CD4-positive, CD25-positive, alpha-beta regulatory T cell (primary cell): ENCODE results near the gene SLC25A52. TPM values are rescaled to one million over a fixed set of nuclear protein-coding genes. Genes with fewer than 3 reads are reported as not detected.
A peak's percentile ranks its signal among the peaks of the same experiment; 100 is the strongest.
"Not testable (repeated sequence)": the region's sequence is repeated elsewhere in the genome, so short reads cannot be mapped to it uniquely, and the experiment has no call there.

Experiments used
- ATAC-seq, 2 donors: fragments of 150-1000 bp; cut with Tn5 transposase; one replicate each; pipeline ENCODE4 v1.10.0; 2021; ENCODE audit warnings: low read depth in 2 of 2, moderate number of reproducible peaks in 2 of 2, moderate library complexity in 1 of 2
- DNase-seq, 3 donors: peaks; one replicate each; pipeline versions ENCODE4 v3.0.0 to v3.0.0-alpha.2; 2012 to 2022; ENCODE audit warnings: mixed read lengths in 1 of 3
- H3K27ac ChIP-seq: one replicate; pipeline ENCODE4 v1.7.0; 2013; ENCODE audit warnings: mild to moderate bottlenecking, low read length; ENCODE audit not compliant: insufficient read depth, poor library complexity, severe bottlenecking
- H3K27me3 ChIP-seq: one replicate; pipeline ENCODE4 v1.7.0; 2013; ENCODE audit warnings: low read length; ENCODE audit not compliant: control insufficient read depth, insufficient read depth
- H3K36me3 ChIP-seq: one replicate; pipeline ENCODE4 v1.7.0; 2013; ENCODE audit warnings: mild to moderate bottlenecking, low read length, moderate library complexity; ENCODE audit not compliant: control insufficient read depth, insufficient read depth
- H3K4me1 ChIP-seq: 2 replicates; pipeline ENCODE4 v1.7.0; 2013; ENCODE audit warnings: mild to moderate bottlenecking, low read length; ENCODE audit not compliant: insufficient read depth, control insufficient read depth, poor library complexity, severe bottlenecking
- H3K4me3 ChIP-seq: one replicate; pipeline ENCODE4 v1.7.0; 2013; ENCODE audit warnings: low read depth, mild to moderate bottlenecking, low read length, moderate library complexity
- H3K9me3 ChIP-seq, 2 experiments: 1 replicate in 1 of 2; 2 replicates in 1 of 2; pipeline ENCODE4 v1.7.0; 2013; ENCODE audit warnings: low read length in 2 of 2, mild to moderate bottlenecking in 1 of 2, moderate library complexity in 1 of 2; ENCODE audit not compliant: control insufficient read depth in 2 of 2
- H3K27ac Mint-ChIP-seq, 3 donors: one replicate each; pipeline ENCODE4 v1.8.0; 2020 to 2022; ENCODE audit warnings: mild to moderate bottlenecking in 3 of 3, mixed read lengths in 3 of 3, moderate library complexity in 2 of 3
- H3K27me3 Mint-ChIP-seq: one replicate; pipeline ENCODE4 v1.8.0; 2022; ENCODE audit warnings: mild to moderate bottlenecking, mixed read lengths
- H3K36me3 Mint-ChIP-seq: one replicate; pipeline ENCODE4 v1.8.0; 2020; ENCODE audit warnings: mixed read lengths
- H3K4me1 Mint-ChIP-seq, 4 donors: one replicate each; pipeline ENCODE4 v1.8.0; 2020 to 2022; ENCODE audit warnings: mixed read lengths in 4 of 4, mild to moderate bottlenecking in 1 of 4
- H3K4me3 Mint-ChIP-seq, 4 donors: one replicate each; pipeline ENCODE4 v1.8.0; 2020 to 2022; ENCODE audit warnings: mild to moderate bottlenecking in 4 of 4, mixed read lengths in 4 of 4, moderate library complexity in 3 of 4
- H3K9me3 Mint-ChIP-seq, 7 donors: one replicate each; pipeline ENCODE4 v1.8.0; 2020 to 2022; ENCODE audit warnings: mixed read lengths in 7 of 7, mild to moderate bottlenecking in 3 of 7, moderate library complexity in 2 of 7
- polyA plus RNA-seq, 4 donors: library from polyadenylated mRNA; unstranded; fragments of 300-500 nt; fragmentation: Illumina TruSeq; gene quantifications; one replicate each; pipeline ENCODE4 v1.2.3, GENCODE V29; 2021
- total RNA-seq: library from RNA; stranded (reverse); gene quantifications from one replicate; pipeline ENCODE4 v1.2.3, GENCODE V29; 2022

Gene SLC25A52
- total and polyA plus RNA-seq, 5 donors from 2014 or later = not detected

GRCh38 chr18:31773774-31774476, 13.2 kb upstream of the SLC25A52 start:
- Histone ChIP-seq H3K27me3 (no peaks in the 10 kb centered on the region), H3K36me3 (no peaks in the 10 kb centered on the region), H3K4me1 (no peaks in the 10 kb centered on the region), H3K4me3 (no peak overlapping the region), H3K9me3 (peaks cover 8% of the 10 kb centered on the region in 2 experiments), H3K27ac (no peak overlapping the region)
- H3K27ac Mint-ChIP-seq = no peak overlapping the region
- H3K9me3 Mint-ChIP-seq = peaks cover 0 to 12% (median 7%) of the 10 kb centered on the region in 7 donors
- DNase-seq (no peak), ATAC-seq (no peak)
- peaks cover 9% of the 10 kb centered on the region for H3K27me3 Mint-ChIP-seq
- no peaks in the 10 kb centered on the region for H3K36me3 Mint-ChIP-seq
- no peak overlapping the region for H3K4me3 Mint-ChIP-seq
- no peaks in the 10 kb centered on the region for H3K4me1 Mint-ChIP-seq

- H3K27ac ChIP-seq = no peak overlapping the region
- H3K9me3 Mint-ChIP-seq = peaks cover 0 to 6% (median 2%) of the 10 kb centered on the region in 7 donors
- DNase-seq (no peak), ATAC-seq (no peak)
- H3K27ac Mint-ChIP-seq = no peak overlapping the region
- no peaks in the 10 kb centered on the region for H3K4me1 ChIP-seq
- no peaks in the 10 kb centered on the region for H3K36me3 ChIP-seq
- H3K4me1 Mint-ChIP-seq = no peaks in the 10 kb centered on the region
- peaks cover 0 to under 1% of the 10 kb centered on the region in 2 experiments for H3K9me3 ChIP-seq
- no peaks in the 10 kb centered on the region for H3K36me3 Mint-ChIP-seq
- H3K4me3 Mint-ChIP-seq = no peak overlapping the region
- no peak overlapping the region for H3K4me3 ChIP-seq
- peaks cover 10% of the 10 kb centered on the region for H3K27me3 Mint-ChIP-seq
- no peaks in the 10 kb centered on the region for H3K27me3 ChIP-seq
Observed at GRCh38 chr18:31772699-31773098, 12.0 kb upstream of the SLC25A52 start.

- H3K36me3 ChIP-seq = no peaks in the 10 kb centered on the region
- H3K4me3 ChIP-seq = no peak overlapping the region
- no peaks in the 10 kb centered on the region for H3K36me3 Mint-ChIP-seq
Observed at GRCh38 chr18:31750273-31750672, 10.4 kb downstream of the SLC25A52 start.

GRCh38 chr18:31746396-31746795, 14.3 kb downstream of the SLC25A52 start:
- no peaks in the 10 kb centered on the region for H3K4me1 ChIP-seq
- no peak overlapping the region for H3K27ac Mint-ChIP-seq
- peaks cover 3% of the 10 kb centered on the region for H3K27me3 ChIP-seq
- ATAC-seq (no peak), DNase-seq (no peak)
- H3K4me3 ChIP-seq = no peak overlapping the region
- no peaks in the 10 kb centered on the region for H3K36me3 ChIP-seq
- H3K9me3 ChIP-seq = no peaks in the 10 kb centered on the region
- no peak overlapping the region for H3K27ac ChIP-seq
- H3K4me3 Mint-ChIP-seq = no peak overlapping the region
- H3K27me3 Mint-ChIP-seq = peaks cover 16% of the 10 kb centered on the region
- H3K4me1 Mint-ChIP-seq = no peaks in the 10 kb centered on the region
- no peaks in the 10 kb centered on the region for H3K9me3 Mint-ChIP-seq
- no peaks in the 10 kb centered on the region for H3K36me3 Mint-ChIP-seq

More at GRCh38 chr18:31750273-31750672, 10.4 kb downstream of the SLC25A52 start:
- H3K27ac ChIP-seq = no peak overlapping the region
- H3K9me3 ChIP-seq = no peaks in the 10 kb centered on the region
- Mint-ChIP-seq H3K27me3 (peaks cover 16% of the 10 kb centered on the region), H3K4me1 (no peaks in the 10 kb centered on the region), H3K27ac (no peak overlapping the region), H3K9me3 (no peaks in the 10 kb centered on the region), H3K4me3 (no peak overlapping the region)
- peaks cover 3% of the 10 kb centered on the region for H3K27me3 ChIP-seq
- ATAC-seq (no peak), DNase-seq (no peak)
- no peaks in the 10 kb centered on the region for H3K4me1 ChIP-seq

GRCh38 chr18:31744321-31745067, 16.2 kb downstream of the SLC25A52 start:
- Histone ChIP-seq H3K27me3 (peaks cover 3% of the 10 kb centered on the region), H3K36me3 (no peaks in the 10 kb centered on the region), H3K27ac (no peak overlapping the region), H3K9me3 (no peaks in the 10 kb centered on the region), H3K4me3 (no peak overlapping the region), H3K4me1 (no peaks in the 10 kb centered on the region)
- ATAC-seq (no peak), DNase-seq (no peak)
- Mint-ChIP-seq H3K9me3 (peaks cover 0 to under 1% (median 0%) of the 10 kb centered on the region in 7 donors), H3K36me3 (no peaks in the 10 kb centered on the region), H3K27ac (no peak overlapping the region), H3K4me1 (no peaks in the 10 kb centered on the region), H3K4me3 (no peak overlapping the region), H3K27me3 (peaks cover 14% of the 10 kb centered on the region)

- not testable (repeated sequence) for H3K27me3 ChIP-seq, H3K9me3 Mint-ChIP-seq, H3K27ac ChIP-seq, ATAC-seq, H3K9me3 ChIP-seq, H3K4me3 Mint-ChIP-seq, H3K27ac Mint-ChIP-seq, H3K36me3 Mint-ChIP-seq, H3K4me1 Mint-ChIP-seq, H3K27me3 Mint-ChIP-seq, H3K36me3 ChIP-seq, H3K4me1 ChIP-seq, DNase-seq, H3K4me3 ChIP-seq
Observed at GRCh38 chr18:31743600-31743999, 17.1 kb downstream of the SLC25A52 start.

- H3K4me3 ChIP-seq = no peak overlapping the region
- no peaks in the 10 kb centered on the region for H3K27me3 ChIP-seq
- no peaks in the 10 kb centered on the region for H3K36me3 ChIP-seq
- peak; percentile 36 to 54 (median 43) for DNase-seq
- Mint-ChIP-seq H3K27ac (no peak overlapping the region), H3K27me3 (peaks cover 5% of the 10 kb centered on the region), H3K36me3 (no peaks in the 10 kb centered on the region), H3K4me3 (no peak overlapping the region), H3K4me1 (no peaks in the 10 kb centered on the region), H3K9me3 (peaks cover 0 to 6% (median 0%) of the 10 kb centered on the region in 7 donors)
- H3K9me3 ChIP-seq = no peaks in the 10 kb centered on the region
- H3K27ac ChIP-seq = no peak overlapping the region
- H3K4me1 ChIP-seq = no peaks in the 10 kb centered on the region
- peak in 1 of 2 donors; percentile 59 for ATAC-seq
Observed at GRCh38 chr18:31741097-31741735, 19.5 kb downstream of the SLC25A52 start.
